DMS153 treated with DMSO at 0.1 percent for 48 hours (cell line): ENCODE data around the gene EPHA3.

Experiments used
- DNase-seq: peaks from one replicate; lab custom pipeline; 2025; ENCODE audit not compliant: unreplicated experiment; lab: John Stamatoyannopoulos, UW

The EPHA3 gene

GRCh38 chr3:89144080-89144479 is 36.7 kb downstream of the EPHA3 start:
- no peak for DNase-seq

- DNase-seq: no peak
Observed at GRCh38 chr3:89145995-89146394, 38.6 kb downstream of the EPHA3 start.

GRCh38 chr3:89154416-89154815 is 47.0 kb downstream of the EPHA3 start:
- no peak for DNase-seq

DNA sequence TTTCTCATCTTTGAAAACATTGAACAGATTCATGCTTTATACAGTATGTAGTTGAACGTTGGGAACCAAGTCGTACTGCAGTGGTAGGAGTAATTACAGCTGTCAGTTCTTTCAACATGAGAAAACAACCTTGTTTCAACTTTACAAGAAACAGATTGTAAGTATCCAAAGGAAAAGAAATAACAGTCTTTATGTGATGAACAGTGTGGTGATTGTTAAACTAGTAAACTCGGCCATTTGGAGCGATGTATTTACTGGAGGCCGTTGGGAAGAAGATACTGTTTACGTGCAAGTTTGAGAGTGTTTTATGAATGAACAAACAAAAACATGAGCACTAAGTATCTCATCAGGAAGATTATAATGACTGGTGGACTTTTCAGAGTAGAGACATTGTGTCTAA is 48.4 kb downstream of the EPHA3 start:
- no peak for DNase-seq

DNA sequence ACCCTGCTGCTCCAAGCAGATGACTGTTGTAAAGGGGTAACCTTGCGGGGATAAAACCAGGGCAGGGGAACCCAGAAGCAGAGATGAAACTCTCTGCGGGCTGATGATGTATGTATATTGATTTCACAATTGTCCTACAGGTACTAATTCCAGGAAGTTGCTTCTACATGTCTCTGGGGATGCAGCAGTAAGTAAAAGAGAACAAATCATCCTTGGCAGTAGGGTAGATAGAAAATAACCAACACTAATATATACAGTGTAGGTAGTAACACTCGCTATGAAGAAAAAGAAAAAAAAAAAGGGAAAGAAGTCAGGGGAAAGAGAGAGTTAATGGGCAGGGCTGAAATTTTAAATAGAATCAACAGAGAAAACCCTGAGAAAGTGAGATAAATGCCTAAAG is 50.2 kb downstream of the EPHA3 start:
- DNase-seq: no peak

- DNase-seq: no peak
Observed at GRCh38 chr3:89159605-89160004, 52.2 kb downstream of the EPHA3 start.

GRCh38 chr3:89164774-89165173 is 57.4 kb downstream of the EPHA3 start:
- no peak for DNase-seq

- DNase-seq: no peak
Observed at GRCh38 chr3:89165636-89166263, 58.3 kb downstream of the EPHA3 start.

DNA sequence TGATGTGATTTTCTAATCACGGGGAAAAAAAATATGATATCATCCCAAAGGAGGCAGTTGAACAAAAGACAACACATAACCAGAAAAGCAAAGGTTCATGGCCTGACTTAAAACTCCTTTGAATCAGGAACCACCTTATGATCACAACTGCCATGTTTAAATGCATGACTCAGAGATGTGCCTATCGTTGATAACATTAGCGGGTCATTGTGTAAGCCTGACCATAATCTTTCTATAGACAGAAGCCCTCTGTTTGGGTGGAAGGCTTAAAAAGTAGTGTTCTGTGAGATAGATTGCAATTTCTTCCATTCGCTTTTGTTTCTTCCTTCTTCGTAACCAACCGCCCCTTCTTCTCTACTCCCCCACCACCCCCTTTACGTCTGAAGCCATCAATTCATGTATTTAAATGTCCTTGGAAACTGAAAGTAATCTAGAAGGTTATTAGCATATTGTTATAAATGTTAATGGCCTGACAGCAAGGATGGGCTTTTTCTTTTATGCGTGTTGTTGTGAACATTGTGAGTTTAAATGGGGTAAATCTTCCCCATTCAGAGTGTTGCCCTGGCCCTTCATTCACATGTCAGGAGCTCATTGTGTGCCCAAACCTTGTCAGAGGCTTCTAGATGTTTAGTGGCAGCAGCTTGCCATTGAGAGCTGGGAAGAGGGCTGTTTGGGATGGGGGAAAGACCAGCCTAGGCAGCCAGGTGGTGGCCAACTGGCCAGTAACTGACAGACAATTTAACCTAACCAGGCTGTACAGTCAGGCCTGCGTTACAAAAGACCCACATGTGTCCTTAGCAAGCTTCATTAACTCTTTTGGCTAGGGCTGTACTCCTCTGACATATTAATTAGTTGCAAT is 64.5 kb downstream of the EPHA3 start:
- DNase-seq: no peak

- no peak for DNase-seq
Observed at GRCh38 chr3:89173546-89173945, 66.1 kb downstream of the EPHA3 start.

DNA sequence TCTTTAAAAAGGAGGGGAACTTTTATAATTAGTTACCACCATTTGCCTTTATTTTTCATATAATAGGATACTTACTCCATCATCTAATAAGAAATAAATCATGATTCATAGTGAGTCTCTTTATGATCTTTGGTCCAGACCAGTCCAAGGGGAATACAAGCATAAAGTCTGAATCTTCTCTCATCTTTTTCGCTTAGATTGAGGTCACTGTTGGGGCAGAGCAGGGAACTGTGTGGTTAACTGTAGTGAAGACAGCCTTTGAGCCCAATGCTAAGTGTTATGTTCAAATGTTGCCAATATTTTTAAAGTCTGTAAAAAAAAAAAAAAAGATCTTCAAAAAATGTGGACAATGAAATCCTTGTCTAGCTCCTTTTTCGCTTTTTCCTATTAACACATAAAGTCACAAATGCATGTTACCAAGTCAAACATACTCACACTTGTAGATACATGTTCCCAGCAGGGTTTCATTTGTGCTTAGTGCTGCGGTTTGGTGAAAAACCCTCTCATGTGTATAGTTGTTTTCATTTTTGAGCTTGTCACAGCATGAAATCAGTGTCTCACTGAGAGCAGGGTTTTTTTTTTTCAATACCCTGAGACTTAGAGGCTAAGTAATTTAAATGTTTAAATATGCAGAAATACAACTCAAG is 72.1 kb downstream of the EPHA3 start:
- no peak for DNase-seq

GRCh38 chr3:89180334-89180733 is 72.9 kb downstream of the EPHA3 start:
- DNase-seq: no peak

DNA sequence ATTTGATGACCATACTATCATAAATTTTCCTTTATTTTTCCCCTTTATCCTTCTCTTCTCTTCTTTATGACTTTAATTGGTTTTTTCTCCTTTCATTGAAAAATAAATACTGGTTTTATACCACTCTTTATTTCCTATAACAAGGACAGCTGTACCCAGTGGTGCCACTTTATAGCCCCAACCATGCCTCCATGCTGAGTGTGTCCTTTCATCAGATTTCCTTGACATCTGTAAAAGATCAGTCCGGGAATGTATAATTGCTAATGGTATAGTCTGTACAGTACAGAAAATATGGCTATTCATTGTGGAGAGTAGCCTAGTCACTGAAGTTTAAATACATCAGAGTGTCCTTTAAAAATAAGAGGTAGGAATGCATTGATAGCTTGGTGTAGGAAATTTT is 74.6 kb downstream of the EPHA3 start:
- no peak for DNase-seq

DNA sequence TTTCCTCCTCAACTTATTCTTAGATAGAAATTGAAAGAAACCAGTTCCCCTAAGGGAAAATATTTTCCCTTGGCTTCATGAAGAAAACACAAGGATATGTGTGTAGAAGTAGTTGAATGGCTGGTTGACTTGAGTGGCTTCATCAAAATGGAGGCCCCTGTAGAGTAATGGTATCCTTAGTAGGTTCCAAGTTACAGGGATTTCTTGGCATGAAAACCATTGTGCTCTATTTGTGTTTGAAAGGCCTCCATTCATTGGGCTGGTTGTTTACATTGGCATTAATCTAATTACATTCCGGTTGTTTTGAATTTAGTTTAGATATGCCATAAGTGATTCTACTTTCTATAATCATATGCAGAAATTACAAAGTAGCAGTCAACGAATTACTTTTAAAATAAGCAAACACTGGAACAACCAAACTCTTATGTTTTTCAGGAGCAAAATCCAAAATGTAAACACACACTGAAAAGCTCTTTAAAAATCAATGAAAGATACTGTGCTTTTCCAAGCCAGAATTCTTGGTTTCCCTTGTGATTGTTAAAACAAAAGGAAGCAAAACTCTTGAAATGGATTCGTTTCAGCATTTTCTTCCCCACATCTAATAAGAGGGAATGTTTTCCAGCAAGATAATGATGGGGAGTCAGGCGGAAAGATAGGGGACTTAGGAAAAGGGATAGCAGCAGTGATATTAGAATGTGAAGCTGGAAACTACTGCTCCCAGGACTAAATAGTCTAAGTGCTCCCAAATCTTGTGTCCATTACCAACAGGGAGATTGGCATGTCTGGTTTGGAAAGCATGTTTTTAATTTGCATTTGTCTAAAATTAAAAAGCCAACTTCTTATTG is 77.0 kb downstream of the EPHA3 start:
- DNase-seq: no peak

DNA sequence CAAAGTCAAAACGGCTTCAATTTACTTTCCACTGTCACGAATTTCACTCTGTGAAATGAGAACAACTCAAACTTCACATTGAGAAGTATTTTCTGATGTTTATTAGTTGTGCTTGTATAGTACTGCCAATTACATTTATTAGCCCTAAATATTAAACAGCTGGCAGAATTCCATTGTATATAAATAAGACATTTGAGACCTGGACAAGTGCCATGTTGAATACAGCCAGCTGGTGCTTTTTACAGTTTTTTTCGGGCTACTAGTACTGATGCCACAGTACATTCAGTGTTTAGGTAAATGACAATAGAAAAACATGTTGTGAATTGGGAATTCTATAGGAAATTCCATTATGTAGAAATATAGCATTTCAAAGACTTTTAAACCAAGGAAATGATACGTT is 79.0 kb downstream of the EPHA3 start:
- DNase-seq: no peak

GRCh38 chr3:89198591-89198990 is 91.2 kb downstream of the EPHA3 start:
- no peak for DNase-seq

DNA sequence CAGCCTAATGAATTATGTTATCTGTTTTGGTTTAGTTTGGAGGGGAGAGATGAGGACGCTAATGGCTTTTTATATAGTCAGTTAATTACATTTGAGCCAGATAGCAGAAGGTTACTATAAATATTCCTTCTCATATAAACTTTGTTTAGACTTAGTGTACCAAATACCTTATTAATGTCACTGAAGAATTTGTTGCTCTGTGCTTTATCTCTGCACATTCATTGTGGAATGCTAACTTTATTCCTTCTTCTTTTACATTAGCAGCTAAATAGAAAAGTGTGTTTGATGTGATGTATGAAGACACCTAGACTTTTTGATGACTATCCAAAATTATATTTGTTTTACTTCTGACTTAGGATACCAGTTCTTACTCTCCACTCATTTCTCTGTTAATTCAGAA is 105.2 kb downstream of the EPHA3 start:
- no peak for DNase-seq

DNA sequence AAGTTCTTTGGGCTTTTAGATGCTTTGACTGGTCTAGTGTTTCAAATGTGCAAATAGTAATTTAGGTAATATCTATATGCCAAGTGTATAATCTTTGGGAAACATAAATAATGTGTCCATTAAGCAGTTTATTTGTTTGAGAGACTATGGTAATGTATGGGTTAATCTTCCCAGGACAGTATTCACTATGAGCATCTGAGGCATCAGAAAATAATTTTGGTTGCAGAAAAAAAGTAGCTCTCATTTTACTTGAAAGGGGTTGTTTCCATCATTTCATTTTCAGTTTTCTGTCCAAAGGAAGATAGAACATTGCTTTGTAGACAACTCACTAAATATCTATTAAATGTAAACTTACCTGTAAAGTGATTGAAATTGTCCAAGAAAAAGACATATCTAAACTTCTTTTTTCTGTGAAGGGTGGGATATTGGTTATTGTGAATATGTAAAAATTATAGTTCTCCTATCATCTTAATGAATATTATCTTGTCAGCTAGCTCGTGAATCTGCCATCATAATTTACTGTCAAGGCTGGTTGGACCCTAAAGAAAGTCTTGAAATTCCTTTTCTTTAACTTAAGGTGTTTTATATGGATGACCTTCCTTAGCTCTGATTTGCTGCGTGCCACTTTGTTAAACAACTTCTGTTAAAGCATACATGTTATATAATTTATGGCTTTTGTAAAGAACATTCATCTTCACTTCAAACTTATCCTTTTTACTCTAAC is 108.8 kb downstream of the EPHA3 start:
- no peak for DNase-seq

DNA sequence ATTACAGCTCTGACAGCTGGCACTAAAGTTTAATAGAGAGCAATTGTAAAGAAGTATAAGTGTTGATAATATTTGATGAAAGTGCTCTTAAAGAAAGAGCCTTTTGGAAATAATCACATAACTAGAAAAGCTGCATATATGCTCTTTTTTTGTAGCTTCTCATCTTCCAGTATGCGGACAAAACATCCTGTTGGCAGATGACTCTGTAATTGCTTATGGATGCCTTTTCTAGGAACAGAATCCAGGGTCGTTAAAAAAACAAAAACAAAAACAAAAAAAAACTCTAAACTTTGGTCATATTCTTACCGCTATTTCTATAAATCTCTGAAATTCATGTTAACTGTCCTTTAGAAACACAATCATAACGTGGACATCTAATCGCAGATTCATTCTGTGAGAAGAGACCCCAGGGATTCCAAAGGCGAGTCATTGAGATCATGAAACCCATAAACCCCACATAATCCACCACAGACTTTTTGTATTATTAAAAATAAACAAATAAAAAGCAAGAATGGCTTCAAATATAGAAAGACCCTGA is 109.8 kb downstream of the EPHA3 start:
- no peak for DNase-seq

DNA sequence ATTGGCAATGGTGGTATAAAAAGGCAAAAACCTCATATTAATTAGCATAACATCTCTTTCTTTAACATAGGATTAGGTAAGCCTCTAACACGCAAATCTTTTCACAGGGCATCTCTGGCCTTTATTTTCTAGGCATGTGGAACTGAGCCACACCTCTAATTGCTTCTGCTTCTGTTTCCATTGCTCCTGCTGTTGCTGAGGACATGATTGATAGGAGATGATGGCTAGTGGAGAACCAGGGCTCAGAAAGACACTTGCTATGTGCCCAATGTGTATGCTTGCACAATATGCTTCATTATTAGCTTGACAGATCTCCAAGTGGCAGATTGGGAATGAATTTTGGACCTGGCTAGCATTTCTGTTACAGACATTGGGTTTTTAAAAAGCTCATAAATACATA is 114.5 kb downstream of the EPHA3 start:
- DNase-seq: no peak
